Activated CD8-positive, alpha-beta memory T cell treated with anti-CD3 and anti-CD28 coated beads, Interleukin-2, amount 10 ng/mL, durations not matched to agents 7 days and 5 days (primary cell): ENCODE measurements around the gene LAMA1. TPM values are rescaled to one million over a fixed set of nuclear protein-coding genes. Genes with fewer than 3 reads are reported as not detected.

Source experiments
- ATAC-seq: fragments of 150-1000 bp; cut with Tn5 transposase; one replicate; pipeline ENCODE4 v1.10.0; 2021; ENCODE audit warnings: moderate library complexity
- CTCF ChIA-PET: fragments of 350-600 bp; sonication (Branson Sonifier 250); formaldehyde crosslinking; loops from one replicate; lab custom pipeline; 2021; ENCODE audit warnings: antibody characterized with exemption; lab: Charles Lee
- DNase-seq: peaks from one replicate; pipeline ENCODE4 v3.0.0-alpha.2; 2020
- H3K27ac Mint-ChIP-seq: one replicate; pipeline ENCODE4 v1.8.0; 2021; ENCODE audit warnings: mild to moderate bottlenecking, mixed read lengths
- H3K27me3 Mint-ChIP-seq: one replicate; pipeline ENCODE4 v1.8.0; 2021; ENCODE audit warnings: mixed read lengths
- H3K36me3 Mint-ChIP-seq: one replicate; pipeline ENCODE4 v1.8.0; 2021; ENCODE audit warnings: mild to moderate bottlenecking, mixed read lengths
- H3K4me1 Mint-ChIP-seq: one replicate; pipeline ENCODE4 v1.8.0; 2021; ENCODE audit warnings: mixed read lengths
- H3K4me3 Mint-ChIP-seq: one replicate; pipeline ENCODE4 v1.8.0; 2021; ENCODE audit warnings: mild to moderate bottlenecking, moderate library complexity, mixed read lengths
- H3K9me3 Mint-ChIP-seq: one replicate; pipeline ENCODE4 v1.8.0; 2022; ENCODE audit warnings: low read depth, mixed read lengths
- total RNA-seq, 2 experiments: library from RNA; stranded (reverse); gene quantifications; one replicate each; pipeline ENCODE4 v1.2.3, GENCODE V29; 2021

LAMA1 gene
- total RNA-seq, 2 experiments from 2014 or later = not detected

DNA sequence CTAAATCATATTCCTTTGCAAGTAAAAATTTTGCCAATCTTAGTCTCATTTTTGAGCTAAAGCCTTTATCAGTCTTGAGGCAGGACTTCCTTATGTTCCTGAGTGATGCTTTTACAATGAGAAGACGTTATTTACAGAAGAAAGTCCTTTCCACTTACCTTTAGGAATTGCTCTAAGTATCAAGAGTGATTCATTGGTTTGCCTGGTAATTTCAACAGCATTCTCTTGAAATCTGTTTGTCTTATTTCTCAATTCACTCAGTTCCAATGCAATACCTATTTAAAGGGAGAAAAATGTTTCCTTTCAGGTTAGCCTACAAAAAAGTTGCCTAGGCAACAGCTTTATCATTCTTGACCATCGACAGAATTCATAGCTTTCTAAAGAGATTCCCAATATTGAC, 137.2 kb downstream of the LAMA1 start:
- CTCF ChIA-PET = no interaction called here
- ATAC-seq = no peak

DNA sequence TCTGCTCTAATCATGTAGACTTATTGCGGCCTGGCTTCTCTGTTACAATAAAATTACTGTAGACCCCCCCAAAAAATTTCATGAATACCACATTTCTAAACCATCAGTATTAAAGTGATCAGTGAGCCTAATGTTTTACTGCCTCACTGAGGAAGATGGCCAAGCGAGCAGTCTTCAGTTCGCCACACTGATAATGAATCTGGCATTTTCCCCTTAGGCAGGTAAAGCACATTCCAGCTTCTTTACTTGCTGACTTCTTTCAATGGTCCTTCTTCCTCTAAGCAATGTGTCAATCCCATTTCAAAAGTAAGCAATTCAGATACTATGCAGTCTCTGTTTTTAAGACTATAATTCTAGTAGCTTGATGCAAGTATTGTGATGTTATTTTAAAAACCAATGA, 137.6 kb downstream of the LAMA1 start:
- CTCF ChIA-PET = no interaction called here
- DNase-seq = no peak
- Mint-ChIP-seq H3K27me3 (no peaks in the 10 kb centered on the region), H3K9me3 (peaks cover 2% of the 10 kb centered on the region), H3K27ac (no peak overlapping the region), H3K36me3 (no peaks in the 10 kb centered on the region), H3K4me3 (no peak overlapping the region), H3K4me1 (no peaks in the 10 kb centered on the region)
- no peak for ATAC-seq

More for the DNA sequence above, 137.2 kb downstream of the LAMA1 start:
- Mint-ChIP-seq H3K27ac (no peak overlapping the region), H3K4me3 (no peak overlapping the region), H3K4me1 (no peaks in the 10 kb centered on the region), H3K36me3 (no peaks in the 10 kb centered on the region), H3K27me3 (no peaks in the 10 kb centered on the region), H3K9me3 (peaks cover 2% of the 10 kb centered on the region)
- DNase-seq = no peak

DNA sequence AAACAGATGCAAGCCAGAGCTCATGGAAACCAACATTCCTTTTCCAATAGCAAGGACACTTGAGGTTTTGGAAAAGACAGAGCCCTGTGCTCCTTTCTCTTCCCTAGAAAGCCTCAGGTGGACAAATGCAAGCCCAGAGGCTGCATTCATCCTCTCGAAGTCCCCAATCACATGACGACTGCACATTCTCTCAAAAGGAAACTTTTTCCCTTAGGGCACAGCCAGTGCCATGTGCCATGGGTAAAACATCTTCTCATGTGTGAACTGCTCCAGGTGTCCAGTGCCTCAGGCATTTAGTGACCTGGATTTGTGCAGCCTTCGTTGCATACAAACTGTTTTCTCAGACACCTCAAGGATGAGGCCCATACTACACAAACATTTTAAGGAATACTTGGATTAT, 140.7 kb downstream of the LAMA1 start:
- DNase-seq (no peak), ATAC-seq (no peak)
- Mint-ChIP-seq H3K9me3 (peaks cover 3% of the 10 kb centered on the region), H3K27ac (no peak overlapping the region), H3K36me3 (no peaks in the 10 kb centered on the region), H3K4me3 (no peak overlapping the region), H3K27me3 (no peaks in the 10 kb centered on the region), H3K4me1 (no peaks in the 10 kb centered on the region)
- CTCF ChIA-PET = no interaction called here

DNA sequence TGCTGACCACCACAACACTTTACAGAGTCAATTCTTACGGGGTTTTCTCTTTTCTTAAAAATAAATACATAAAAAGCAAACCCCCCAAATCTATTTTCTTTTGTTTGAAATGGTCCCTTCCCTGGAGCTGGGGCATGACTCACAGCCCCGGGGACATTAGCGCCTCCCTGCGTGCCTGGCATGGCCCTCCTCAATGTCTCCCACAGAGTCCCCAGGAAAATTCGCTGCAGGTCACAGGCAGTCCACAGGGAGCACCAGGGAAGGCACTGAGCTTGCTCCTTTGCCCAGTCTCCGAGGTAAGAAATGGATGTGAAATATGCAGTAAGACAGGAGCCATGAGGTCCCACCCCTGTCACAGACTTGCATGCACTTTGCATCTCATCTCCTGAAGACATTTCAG, 142.5 kb downstream of the LAMA1 start:
- Mint-ChIP-seq H3K4me3 (no peak overlapping the region), H3K27ac (no peak overlapping the region), H3K36me3 (no peaks in the 10 kb centered on the region), H3K9me3 (peaks cover 6% of the 10 kb centered on the region), H3K4me1 (no peaks in the 10 kb centered on the region), H3K27me3 (no peaks in the 10 kb centered on the region)
- no peak for DNase-seq
- CTCF ChIA-PET = no interaction called here
- no peak for ATAC-seq

DNA sequence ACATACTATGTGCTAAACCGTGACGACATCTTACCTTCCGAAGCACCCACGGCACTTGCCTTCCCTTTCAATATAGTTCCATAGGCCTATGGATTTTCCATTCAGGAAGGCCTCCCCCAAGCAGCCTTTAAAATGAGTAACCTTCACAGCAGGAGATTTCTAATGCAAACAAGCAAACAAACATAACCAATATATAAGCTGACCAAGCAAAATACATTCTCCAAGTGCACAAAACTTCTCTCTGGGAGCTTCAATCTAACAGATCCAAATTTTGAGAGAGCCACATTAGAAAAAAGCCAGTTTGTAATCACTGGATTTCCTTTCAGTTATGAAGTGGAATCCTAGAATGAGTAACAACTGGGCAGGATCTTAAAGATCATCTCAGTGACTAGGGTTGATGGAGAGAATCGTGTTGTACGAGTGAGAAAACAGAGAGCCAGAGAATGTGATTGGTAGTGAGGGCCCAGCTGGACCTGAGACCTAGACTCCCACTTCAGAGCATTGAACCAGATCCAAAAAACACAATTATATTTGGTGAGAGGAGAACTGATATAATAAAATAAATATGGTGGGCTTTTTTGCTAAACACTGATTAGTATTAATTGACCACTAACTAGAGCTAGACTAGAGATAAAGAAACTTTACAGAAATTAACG, 145.6 kb downstream of the LAMA1 start:
- H3K4me1 Mint-ChIP-seq = no peaks in the 10 kb centered on the region
- no peak overlapping the region for H3K27ac Mint-ChIP-seq
- no peak overlapping the region for H3K4me3 Mint-ChIP-seq
- CTCF ChIA-PET = no interaction called here
- H3K27me3 Mint-ChIP-seq = no peaks in the 10 kb centered on the region
- no peaks in the 10 kb centered on the region for H3K36me3 Mint-ChIP-seq
- no peak for DNase-seq
- peaks cover 4% of the 10 kb centered on the region for H3K9me3 Mint-ChIP-seq
- ATAC-seq = no peak

DNA sequence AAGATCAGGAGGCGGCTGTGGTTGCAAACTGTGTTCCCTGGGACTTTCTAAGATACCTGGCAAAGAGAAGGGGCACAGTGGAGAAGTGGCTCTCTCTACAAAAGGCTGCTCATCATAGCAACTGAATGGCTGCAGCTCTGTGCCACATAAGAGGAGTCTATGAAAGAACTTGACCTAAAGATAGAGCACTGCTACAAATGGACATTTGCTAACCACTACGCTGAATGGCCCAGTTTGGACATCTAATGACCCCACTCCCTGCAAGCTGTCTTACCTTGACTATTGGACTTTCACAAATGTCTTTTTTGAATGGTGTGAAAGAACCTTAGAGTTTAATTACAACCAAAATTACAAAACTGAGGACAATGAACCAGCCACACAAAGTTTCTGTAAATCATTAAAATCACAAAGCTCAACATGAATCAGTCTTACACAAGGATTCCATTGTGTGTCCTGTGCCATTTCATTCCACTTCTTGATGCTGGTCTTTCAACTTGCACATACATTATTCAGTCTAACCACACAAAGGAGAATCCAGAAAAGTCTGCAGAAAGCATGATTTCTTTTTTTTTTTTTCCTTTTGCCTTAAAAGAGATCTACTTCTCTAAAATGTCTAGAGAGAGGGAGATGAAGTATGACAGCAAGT, 154.0 kb downstream of the LAMA1 start:
- H3K4me1 Mint-ChIP-seq = no peaks in the 10 kb centered on the region
- no peak overlapping the region for H3K4me3 Mint-ChIP-seq
- no peak overlapping the region for H3K27ac Mint-ChIP-seq
- no peaks in the 10 kb centered on the region for H3K27me3 Mint-ChIP-seq
- CTCF ChIA-PET = no interaction called here
- ATAC-seq = no peak
- no peaks in the 10 kb centered on the region for H3K36me3 Mint-ChIP-seq
- DNase-seq = no peak
- peaks cover 6% of the 10 kb centered on the region for H3K9me3 Mint-ChIP-seq

DNA sequence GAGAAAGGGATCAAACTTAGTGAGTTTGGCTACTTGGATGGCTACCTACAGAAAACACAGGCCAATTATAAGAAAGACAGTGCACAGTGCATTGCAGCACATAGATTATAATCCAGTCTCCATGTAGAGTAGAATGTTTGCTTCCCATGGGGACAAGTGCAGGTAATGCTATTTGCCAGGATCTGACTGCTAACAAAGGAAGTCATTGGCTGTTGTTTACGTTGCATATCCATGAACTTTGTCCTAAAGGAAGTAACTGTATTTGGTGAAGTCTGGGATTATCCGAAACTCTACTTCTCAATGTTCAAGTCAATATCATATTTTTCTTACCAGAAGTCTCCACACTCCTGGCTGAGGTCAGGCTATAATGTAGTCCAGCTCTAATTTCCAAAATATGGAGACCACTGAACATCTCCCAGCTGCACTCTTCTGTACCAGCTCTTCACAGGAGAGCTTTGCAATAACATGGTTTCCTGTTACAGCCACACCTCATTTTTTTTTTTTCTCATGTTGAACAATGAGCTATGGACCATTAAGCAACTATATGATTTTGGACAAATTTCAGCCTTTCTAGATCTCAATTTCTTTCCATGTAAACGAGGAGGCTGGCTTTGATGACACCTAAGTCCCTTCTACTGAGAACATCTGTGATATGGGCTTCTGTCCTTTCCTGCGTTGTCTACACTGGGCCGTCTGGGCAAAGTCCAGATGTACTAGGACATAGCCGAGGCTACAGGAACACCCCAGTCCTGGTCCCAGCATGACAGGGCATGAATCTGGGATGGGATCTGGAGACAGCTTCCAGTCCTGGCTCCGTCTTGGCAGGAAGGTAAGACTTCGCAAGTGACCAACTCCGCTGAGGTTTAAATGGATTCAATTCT, 154.8 kb downstream of the LAMA1 start:
- DNase-seq (no peak), ATAC-seq (no peak)
- Mint-ChIP-seq H3K4me1 (no peaks in the 10 kb centered on the region), H3K27ac (no peak overlapping the region), H3K4me3 (no peak overlapping the region), H3K36me3 (no peaks in the 10 kb centered on the region), H3K9me3 (peaks cover 6% of the 10 kb centered on the region), H3K27me3 (no peaks in the 10 kb centered on the region)
- CTCF ChIA-PET = no interaction called here

DNA sequence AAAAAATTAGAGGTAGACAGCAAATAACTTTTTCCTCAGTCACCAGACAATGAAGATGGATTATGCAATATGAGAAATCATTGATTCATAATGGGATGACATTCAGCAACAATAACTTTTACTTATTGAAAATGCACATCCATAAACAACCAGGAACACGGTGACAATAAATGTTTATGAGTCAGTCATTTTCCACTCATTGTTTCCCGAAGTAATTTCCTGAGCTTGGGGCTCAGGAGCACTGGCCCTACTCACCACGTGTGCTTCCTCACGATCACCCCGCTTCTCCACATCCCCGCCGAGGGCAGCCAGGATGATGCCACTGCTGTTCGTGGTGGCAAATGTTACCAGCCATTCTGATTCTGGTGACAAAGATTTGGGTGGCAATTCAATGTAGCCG, 156.3 kb downstream of the LAMA1 start:
- Mint-ChIP-seq H3K9me3 (peaks cover 6% of the 10 kb centered on the region), H3K4me1 (no peaks in the 10 kb centered on the region), H3K27ac (no peak overlapping the region), H3K27me3 (no peaks in the 10 kb centered on the region), H3K36me3 (no peaks in the 10 kb centered on the region), H3K4me3 (no peak overlapping the region)
- CTCF ChIA-PET = no interaction called here
- ATAC-seq (no peak), DNase-seq (no peak)

DNA sequence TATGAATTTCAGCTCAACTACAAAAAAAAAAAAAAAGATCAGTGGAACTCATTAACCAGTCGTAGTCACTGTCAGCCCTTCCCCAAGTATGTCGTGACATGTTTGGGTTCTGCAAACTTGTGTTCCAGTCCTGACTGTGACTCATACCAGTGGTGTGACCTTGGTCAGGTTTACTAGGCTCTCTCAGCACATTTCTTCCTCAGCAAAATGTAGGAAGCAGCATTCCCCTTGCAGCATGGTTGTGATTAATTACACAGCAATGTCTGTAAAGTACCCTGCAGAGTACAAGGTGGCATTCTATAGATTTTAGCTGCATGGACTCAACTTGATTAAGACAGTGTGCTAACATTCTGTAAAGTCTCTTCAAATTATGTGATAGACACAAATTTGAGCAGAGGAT, 156.9 kb downstream of the LAMA1 start:
- Mint-ChIP-seq H3K36me3 (no peaks in the 10 kb centered on the region), H3K9me3 (peaks cover 3% of the 10 kb centered on the region), H3K4me3 (no peak overlapping the region), H3K27me3 (no peaks in the 10 kb centered on the region), H3K4me1 (no peaks in the 10 kb centered on the region), H3K27ac (no peak overlapping the region)
- CTCF ChIA-PET = no interaction called here
- no peak for DNase-seq
- no peak for ATAC-seq

DNA sequence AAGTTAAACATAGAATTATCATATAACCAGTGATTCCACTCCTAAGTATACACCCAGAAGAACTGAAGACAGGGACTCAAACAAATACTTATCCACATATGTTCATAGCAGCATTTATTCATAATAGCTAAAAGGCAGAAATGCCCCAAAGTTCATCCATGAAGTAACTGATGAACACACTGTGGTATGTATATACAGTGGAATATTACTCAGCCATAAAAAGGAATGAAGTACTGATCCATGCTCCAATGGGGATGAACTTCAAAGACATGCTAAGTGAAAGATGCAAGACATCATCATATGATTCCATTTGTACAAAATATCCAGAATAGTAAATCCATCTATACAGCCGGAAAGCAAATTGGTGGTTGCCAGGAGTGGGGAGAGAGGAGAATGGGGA, 157.5 kb downstream of the LAMA1 start:
- Mint-ChIP-seq H3K4me3 (no peak overlapping the region), H3K4me1 (no peaks in the 10 kb centered on the region), H3K36me3 (no peaks in the 10 kb centered on the region), H3K27ac (no peak overlapping the region), H3K27me3 (no peaks in the 10 kb centered on the region), H3K9me3 (peaks cover 3% of the 10 kb centered on the region)
- CTCF ChIA-PET = no interaction called here
- ATAC-seq (no peak), DNase-seq (no peak)

DNA sequence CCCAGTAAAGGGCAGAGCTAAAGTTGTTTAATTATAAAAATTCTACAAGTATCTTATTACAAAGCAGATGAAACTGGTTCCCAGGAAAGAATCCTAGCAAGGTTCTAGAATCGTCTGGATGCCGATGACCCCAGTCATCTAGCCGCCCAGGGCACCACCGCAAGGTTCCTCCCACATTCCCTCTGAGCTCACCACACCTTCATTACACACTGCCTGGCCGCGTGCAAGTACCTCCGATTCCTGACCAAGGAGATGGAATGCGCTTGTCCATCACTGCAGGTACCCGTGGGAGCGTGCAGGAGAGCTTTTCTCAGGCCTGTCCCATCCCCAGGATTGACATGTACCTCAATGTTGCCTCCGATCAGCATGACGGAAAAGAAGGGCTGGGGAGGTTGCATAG, 158.5 kb downstream of the LAMA1 start:
- DNase-seq = no peak
- H3K27me3 Mint-ChIP-seq = no peaks in the 10 kb centered on the region
- H3K27ac Mint-ChIP-seq = no peak overlapping the region
- H3K4me1 Mint-ChIP-seq = no peaks in the 10 kb centered on the region
- no peak overlapping the region for H3K4me3 Mint-ChIP-seq
- no peak for ATAC-seq
- H3K36me3 Mint-ChIP-seq = no peaks in the 10 kb centered on the region
- peaks cover 3% of the 10 kb centered on the region for H3K9me3 Mint-ChIP-seq
- CTCF ChIA-PET = no interaction called here

DNA sequence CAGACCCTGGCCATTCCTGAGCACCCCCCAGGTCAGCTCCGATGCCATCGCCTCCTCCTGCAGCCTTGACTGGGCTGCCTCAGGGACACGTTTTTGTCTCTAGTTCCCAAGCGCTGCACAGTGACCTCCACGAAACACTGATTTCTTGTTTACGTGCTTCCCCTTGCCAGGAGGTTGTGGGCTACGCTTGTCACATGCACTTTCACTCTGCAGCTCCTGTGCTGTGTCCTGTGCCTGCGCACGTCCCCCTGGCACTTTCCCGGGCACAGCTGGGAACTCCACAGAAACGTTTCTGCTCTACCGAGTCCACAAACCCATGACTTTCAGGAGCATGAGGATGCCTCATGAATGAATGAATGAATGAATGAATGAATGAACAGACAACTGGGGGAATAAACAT, 160.6 kb downstream of the LAMA1 start:
- H3K4me1 Mint-ChIP-seq = no peaks in the 10 kb centered on the region
- no peak for DNase-seq
- CTCF ChIA-PET = no interaction called here
- peaks cover 6% of the 10 kb centered on the region for H3K9me3 Mint-ChIP-seq
- no peak for ATAC-seq
- H3K27me3 Mint-ChIP-seq = no peaks in the 10 kb centered on the region
- no peaks in the 10 kb centered on the region for H3K36me3 Mint-ChIP-seq
- H3K4me3 Mint-ChIP-seq = no peak overlapping the region
- no peak overlapping the region for H3K27ac Mint-ChIP-seq

DNA sequence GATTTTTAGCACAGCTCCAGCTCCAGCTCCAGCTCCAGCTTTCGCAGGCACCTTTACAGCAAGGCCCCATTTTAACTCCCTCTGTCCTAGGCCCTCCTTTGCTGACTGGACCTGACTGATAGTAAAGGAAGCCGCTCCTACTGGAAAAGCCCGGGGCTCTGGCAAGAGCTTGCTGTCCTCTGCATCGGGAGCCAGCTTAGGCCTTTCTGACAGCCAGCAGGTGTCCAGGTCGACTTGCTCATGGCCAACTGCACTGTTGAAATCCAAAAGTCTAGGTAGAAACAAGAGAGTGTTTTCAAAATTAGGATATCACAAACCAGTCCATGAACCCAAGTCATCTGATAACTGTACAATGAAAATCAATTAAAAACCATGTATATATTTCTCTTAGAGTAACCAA, 161.1 kb downstream of the LAMA1 start:
- H3K4me3 Mint-ChIP-seq = no peak overlapping the region
- H3K9me3 Mint-ChIP-seq = peaks cover 6% of the 10 kb centered on the region
- no peaks in the 10 kb centered on the region for H3K4me1 Mint-ChIP-seq
- CTCF ChIA-PET = no interaction called here
- no peak for DNase-seq
- H3K27ac Mint-ChIP-seq = no peak overlapping the region
- no peak for ATAC-seq
- H3K36me3 Mint-ChIP-seq = no peaks in the 10 kb centered on the region
- H3K27me3 Mint-ChIP-seq = no peaks in the 10 kb centered on the region

DNA sequence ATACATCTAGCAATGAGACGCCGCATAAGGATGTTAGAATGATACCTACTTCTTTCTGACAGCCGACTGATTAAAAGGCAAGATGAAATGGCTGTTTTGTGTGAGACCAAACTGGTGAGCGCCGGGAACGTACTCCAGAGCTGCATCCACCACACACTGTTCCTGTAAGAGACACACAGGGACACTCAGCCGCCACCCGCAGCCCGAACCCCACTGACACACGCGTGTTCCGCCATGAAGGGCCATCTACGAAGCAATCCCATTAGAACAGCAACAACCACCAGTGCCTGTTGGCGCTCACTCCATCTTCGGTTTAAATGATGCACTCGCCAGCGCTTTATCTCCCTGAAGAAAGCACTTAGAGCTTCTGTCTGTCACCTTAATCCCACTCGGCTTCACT, 162.3 kb downstream of the LAMA1 start:
- no peak for DNase-seq
- Mint-ChIP-seq H3K4me3 (no peak overlapping the region), H3K9me3 (peaks cover 5% of the 10 kb centered on the region), H3K27ac (no peak overlapping the region), H3K36me3 (no peaks in the 10 kb centered on the region), H3K27me3 (no peaks in the 10 kb centered on the region), H3K4me1 (no peaks in the 10 kb centered on the region)
- CTCF ChIA-PET = interaction anchor here (1.0 kb wide), 1 partner anchor 1741 kb away, joined by 3 read pairs; no protein-coding TSS in a partner anchor
- no peak for ATAC-seq
